MCF 10A (cell line): ENCODE results near the gene TBC1D30. TPM values are rescaled to one million over a fixed set of nuclear protein-coding genes. Genes with fewer than 3 reads are reported as not detected.

Experiments
- BruUV-seq: library from RNA; stranded (reverse); fragments of 400-500 nt; replicated peaks from 2 replicates; lab custom pipeline; 2021; lab: Mats Ljungman, UMichigan
- CTCF ChIA-PET: fragments of 300-600 bp; sonication (Branson Sonifier 250); formaldehyde crosslinking; extraction: SDS; loops from one replicate; lab custom pipeline; 2021; ENCODE audit warnings: antibody characterized with exemption, inconsistent platforms; lab: Yijun Ruan, JAX
- POLR2A ChIA-PET: fragments of 300-600, 350-650 bp; sonication (Branson Sonifier 250); formaldehyde crosslinking; extraction: SDS; loops from one replicate; lab custom pipeline; 2020; ENCODE audit warnings: antibody characterized with exemption, inconsistent platforms; lab: Yijun Ruan, JAX
- DNase-seq: peaks from one replicate; pipeline ENCODE4 v3.0.0-alpha.2; 2018; ENCODE audit not compliant: unreplicated experiment
- H3K27ac Mint-ChIP-seq: one replicate; pipeline ENCODE4 v1.8.0; 2022; ENCODE audit warnings: mild to moderate bottlenecking, low read depth, mixed read lengths; ENCODE audit not compliant: unreplicated experiment
- H3K27me3 Mint-ChIP-seq: one replicate; pipeline ENCODE4 v1.8.0; 2022; ENCODE audit warnings: mixed read lengths; ENCODE audit not compliant: insufficient read depth, unreplicated experiment
- H3K36me3 Mint-ChIP-seq: one replicate; pipeline ENCODE4 v1.8.0; 2022; ENCODE audit warnings: mild to moderate bottlenecking, moderate library complexity, mixed read lengths; ENCODE audit not compliant: insufficient read depth, unreplicated experiment
- H3K4me1 Mint-ChIP-seq: one replicate; pipeline ENCODE4 v1.8.0; 2022; ENCODE audit warnings: mixed read lengths; ENCODE audit not compliant: insufficient read depth, unreplicated experiment
- H3K4me3 Mint-ChIP-seq: one replicate; pipeline ENCODE4 v1.8.0; 2022; ENCODE audit warnings: mild to moderate bottlenecking, moderate library complexity, mixed read lengths; ENCODE audit not compliant: unreplicated experiment
- H3K9me3 Mint-ChIP-seq: one replicate; pipeline ENCODE4 v1.8.0; 2022; ENCODE audit warnings: mixed read lengths; ENCODE audit not compliant: unreplicated experiment
- intact Hi-C: fragments of 100-400 bp; cut with micrococcal nuclease; formaldehyde crosslinking; loops from 2 replicates; pipeline ENCODE4 v1.14.1; 2022
- total RNA-seq: library from RNA; stranded (reverse); gene quantifications from 2 replicates; pipeline ENCODE4 v1.2.3, GENCODE V29; 2022
- TF ChIP-seq, protein P1 (sequence below): fragments of 200-600 bp; IDR thresholded peaks from one replicate; pipeline ENCODE4 v1.8.0; 2022; ENCODE audit warnings: antibody characterized with exemption, mild to moderate bottlenecking; ENCODE audit not compliant: unreplicated experiment

TBC1D30 gene
- total RNA-seq, 1 experiment from 2014 or later = 9.4 TPM

DNA sequence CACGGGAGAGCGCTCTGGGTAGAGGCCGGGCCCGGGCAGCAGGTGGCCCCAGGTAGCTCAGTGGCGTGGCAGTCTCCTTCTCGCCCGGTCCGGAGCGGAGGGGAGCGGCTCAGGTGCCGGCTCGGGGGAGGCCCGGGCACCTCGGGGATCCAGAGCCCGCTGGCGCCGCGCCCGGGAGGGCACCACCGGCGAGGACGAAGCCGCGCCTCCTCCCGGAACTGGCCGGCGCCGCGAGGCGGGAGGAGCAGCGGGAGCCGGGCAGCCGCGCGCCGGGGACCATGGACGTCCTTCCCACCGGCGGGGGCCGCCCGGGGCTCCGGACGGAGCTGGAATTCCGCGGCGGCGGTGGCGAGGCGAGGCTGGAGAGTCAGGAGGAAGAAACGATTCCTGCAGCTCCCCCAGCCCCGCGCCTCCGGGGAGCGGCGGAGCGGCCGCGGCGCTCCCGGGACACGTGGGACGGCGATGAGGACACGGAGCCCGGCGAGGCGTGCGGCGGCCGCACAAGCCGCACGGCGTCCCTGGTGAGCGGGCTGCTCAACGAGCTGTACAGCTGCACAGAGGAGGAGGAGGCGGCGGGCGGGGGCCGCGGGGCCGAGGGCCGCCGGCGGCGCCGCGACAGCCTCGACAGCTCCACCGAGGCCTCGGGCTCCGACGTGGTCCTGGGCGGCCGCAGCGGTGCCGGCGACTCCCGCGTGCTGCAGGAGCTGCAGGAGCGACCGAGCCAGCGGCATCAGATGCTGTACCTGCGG, 43.7 kb upstream of the TBC1D30 start:
- intact Hi-C loops = no loop called here
- TF ChIP-seq, protein P1, sequence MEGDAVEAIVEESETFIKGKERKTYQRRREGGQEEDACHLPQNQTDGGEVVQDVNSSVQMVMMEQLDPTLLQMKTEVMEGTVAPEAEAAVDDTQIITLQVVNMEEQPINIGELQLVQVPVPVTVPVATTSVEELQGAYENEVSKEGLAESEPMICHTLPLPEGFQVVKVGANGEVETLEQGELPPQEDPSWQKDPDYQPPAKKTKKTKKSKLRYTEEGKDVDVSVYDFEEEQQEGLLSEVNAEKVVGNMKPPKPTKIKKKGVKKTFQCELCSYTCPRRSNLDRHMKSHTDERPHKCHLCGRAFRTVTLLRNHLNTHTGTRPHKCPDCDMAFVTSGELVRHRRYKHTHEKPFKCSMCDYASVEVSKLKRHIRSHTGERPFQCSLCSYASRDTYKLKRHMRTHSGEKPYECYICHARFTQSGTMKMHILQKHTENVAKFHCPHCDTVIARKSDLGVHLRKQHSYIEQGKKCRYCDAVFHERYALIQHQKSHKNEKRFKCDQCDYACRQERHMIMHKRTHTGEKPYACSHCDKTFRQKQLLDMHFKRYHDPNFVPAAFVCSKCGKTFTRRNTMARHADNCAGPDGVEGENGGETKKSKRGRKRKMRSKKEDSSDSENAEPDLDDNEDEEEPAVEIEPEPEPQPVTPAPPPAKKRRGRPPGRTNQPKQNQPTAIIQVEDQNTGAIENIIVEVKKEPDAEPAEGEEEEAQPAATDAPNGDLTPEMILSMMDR = no peak
- CTCF ChIA-PET = interaction anchor here (0.5 to 3.8 kb wide), 13 partner anchors 10 to 808 kb away, joined by 3 to 27 read pairs (median 4); no protein-coding TSS in a partner anchor
- peaks cover 7% of the 10 kb centered on the region for H3K4me1 Mint-ChIP-seq
- DNase-seq = peak; percentile 57
- peaks cover 17% of the 10 kb centered on the region for H3K27me3 Mint-ChIP-seq
- H3K36me3 Mint-ChIP-seq = no peaks in the 10 kb centered on the region
- BruUV-seq = no TSS peak
- H3K4me3 Mint-ChIP-seq = peak overlapping the region; percentile 80
- peaks cover 7% of the 10 kb centered on the region for H3K9me3 Mint-ChIP-seq
- POLR2A ChIA-PET = interaction anchor here (0.6 to 1.8 kb wide), 8 partner anchors 15 to 937 kb away, joined by 3 to 9 read pairs (median 4); no protein-coding TSS in a partner anchor
- peak overlapping the region; percentile 23 for H3K27ac Mint-ChIP-seq

DNA sequence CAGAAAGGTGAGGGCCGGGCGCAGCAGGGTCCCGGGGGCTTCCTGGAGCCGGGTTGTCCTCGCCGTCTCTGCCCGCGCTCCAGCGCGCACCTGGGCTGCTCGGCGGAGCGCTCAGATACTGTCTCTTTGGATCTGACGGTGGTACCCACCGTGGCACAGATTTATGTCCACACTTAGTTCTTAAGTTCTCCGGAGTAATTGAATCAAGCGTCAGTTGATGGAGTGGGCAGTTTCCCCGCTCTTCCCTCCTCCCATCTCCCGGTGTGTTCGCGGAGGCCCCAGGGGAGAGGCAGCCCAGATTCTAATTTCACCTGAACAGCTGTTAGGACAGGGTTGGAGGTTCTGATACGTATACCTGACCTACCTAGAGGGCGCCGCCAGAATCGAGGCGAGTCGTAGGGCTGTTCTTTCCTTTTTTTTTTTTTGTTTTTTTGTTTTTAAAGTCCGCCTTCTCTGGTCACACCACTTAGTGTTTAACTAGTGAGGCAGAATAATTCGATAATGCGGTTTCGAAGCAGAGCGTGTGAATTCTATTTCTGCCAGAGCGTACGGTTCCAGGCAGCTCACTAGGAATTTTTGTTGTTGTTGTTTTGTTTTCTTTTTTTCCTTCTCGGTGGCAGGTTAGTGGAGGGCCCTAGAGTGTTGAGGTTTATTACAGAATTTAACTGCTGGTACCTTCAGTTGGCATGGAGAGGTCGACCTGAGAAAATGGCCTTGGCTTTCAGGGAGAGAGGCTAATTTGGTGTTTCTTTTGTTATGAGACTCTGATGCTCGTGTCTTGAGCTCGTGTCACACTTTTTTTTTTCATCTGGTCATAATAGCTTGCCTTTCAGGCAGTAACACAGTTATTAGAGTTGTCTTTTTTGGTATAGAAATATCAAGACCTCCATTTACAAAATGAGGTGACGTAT, 42.9 kb upstream of the TBC1D30 start:
- H3K9me3 Mint-ChIP-seq = no peaks in the 10 kb centered on the region
- peak overlapping the region; percentile 83 for H3K27ac Mint-ChIP-seq
- TF ChIP-seq, protein P1 = no peak
- ChIA-PET CTCF (interaction anchor here (0.6 to 3.8 kb wide), 15 partner anchors 10 to 769 kb away, joined by 3 to 27 read pairs (median 4); no protein-coding TSS in a partner anchor), POLR2A (interaction anchor here (0.6 to 1.8 kb wide), 9 partner anchors 12 to 716 kb away, joined by 3 to 9 read pairs (median 4); no protein-coding TSS in a partner anchor)
- H3K27me3 Mint-ChIP-seq = peaks cover 9% of the 10 kb centered on the region
- intact Hi-C loops = no loop called here
- no peaks in the 10 kb centered on the region for H3K36me3 Mint-ChIP-seq
- peak overlapping the region; percentile 80 for H3K4me3 Mint-ChIP-seq
- peak; percentile 51 for DNase-seq
- peaks cover 7% of the 10 kb centered on the region for H3K4me1 Mint-ChIP-seq
- BruUV-seq = TSS peak; percentile 37

DNA sequence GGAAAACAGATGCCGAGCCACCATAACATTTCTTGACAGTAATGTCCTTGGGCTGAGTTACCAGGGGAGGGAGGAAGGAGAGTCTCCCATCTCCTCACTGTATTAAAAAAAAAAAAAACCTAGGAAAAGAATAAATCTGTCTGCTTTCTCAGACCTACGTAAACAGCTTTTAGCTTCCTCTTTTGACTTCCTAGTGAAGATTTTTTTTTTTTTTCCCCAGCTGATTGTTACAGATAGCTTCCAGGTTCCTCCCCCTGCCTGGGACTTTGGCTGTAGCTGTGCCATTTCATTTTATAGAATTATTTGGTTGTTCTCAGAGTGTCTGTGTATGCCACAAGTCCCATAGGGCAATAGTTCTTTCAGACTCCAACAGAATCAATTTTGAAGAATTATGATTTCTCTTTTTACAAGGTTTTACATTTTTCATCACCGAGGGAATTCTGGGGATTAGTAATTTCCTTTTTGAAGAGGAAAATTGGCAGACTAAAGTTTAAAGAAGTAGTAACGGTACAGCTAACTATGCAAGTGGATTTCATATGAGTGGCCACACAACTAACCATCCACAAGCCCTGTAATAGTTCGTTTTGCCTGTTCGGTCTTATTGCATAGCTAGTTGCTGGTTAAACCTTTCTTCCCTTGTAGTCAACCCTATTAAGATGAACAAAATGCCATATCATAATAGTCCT, 42.1 kb upstream of the TBC1D30 start:
- Mint-ChIP-seq H3K4me3 (peak overlapping the region; percentile 80), H3K9me3 (no peaks in the 10 kb centered on the region), H3K36me3 (no peaks in the 10 kb centered on the region), H3K4me1 (peaks cover 7% of the 10 kb centered on the region), H3K27ac (no peak overlapping the region), H3K27me3 (peaks cover 1% of the 10 kb centered on the region)
- no peak for DNase-seq
- BruUV-seq = no TSS peak
- TF ChIP-seq, protein P1 = no peak
- ChIA-PET CTCF (interaction anchor here (0.6 to 3.8 kb wide), 11 partner anchors 11 to 770 kb away, joined by 3 to 27 read pairs (median 4); no protein-coding TSS in a partner anchor), POLR2A (interaction anchor here (0.6 to 1.3 kb wide), 7 partner anchors 13 to 391 kb away, joined by 3 to 6 read pairs (median 3); partner anchors contain the start of gene LEMD3)
- intact Hi-C loops = no loop called here
